Measurements from ENCODE around the gene TNNT1. TPM values are rescaled to one million over a fixed set of nuclear protein-coding genes. Genes with fewer than 3 reads are reported as not detected.
"Not testable (repeated sequence)": the region's sequence is repeated elsewhere in the genome, so short reads cannot be mapped to it uniquely, and the experiment has no call there.

TNNT1 gene
- total RNA-seq, 1 donor from 2014 or later = 5.5 TPM

DNA sequence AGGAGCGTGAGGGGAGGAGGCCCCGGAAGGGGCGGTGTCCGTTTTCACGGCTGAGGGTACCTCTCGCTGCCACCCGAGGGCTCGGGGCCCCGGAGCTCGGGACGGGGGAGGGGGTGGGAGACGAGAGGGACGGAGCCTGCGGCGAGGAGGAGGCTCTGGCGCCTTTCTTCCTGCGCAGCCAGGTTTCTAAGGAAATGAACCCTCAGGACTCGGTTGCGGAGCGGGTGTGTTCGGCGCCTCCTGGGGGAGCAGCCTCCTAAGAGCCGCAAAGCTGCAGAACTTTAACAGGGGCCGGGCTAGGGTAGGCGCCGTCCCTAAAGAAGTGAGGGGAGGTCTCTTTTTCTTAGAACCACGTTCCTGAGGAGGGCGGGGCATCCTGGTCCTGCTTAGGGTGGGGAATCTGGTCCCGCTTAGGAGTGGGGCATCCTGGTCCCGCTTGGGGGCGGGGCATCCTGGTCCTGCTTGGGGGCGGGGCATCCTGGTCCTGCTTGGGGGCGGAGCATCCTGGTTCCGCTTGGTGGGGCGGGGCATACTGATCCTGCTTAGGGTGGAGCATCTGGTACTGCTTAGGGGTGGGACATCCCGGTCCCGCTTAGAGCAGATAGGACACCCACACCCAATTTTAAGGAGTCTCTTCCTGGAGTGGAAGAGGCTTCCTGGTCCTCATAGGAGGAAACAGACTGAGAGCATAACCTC, 24.9 kb upstream of the TNNT1 start:
- H3K4me3 Mint-ChIP-seq (ENCODE audit: low read depth) = peak overlapping the region; percentile 62
- TF ChIP-seq, protein P1, sequence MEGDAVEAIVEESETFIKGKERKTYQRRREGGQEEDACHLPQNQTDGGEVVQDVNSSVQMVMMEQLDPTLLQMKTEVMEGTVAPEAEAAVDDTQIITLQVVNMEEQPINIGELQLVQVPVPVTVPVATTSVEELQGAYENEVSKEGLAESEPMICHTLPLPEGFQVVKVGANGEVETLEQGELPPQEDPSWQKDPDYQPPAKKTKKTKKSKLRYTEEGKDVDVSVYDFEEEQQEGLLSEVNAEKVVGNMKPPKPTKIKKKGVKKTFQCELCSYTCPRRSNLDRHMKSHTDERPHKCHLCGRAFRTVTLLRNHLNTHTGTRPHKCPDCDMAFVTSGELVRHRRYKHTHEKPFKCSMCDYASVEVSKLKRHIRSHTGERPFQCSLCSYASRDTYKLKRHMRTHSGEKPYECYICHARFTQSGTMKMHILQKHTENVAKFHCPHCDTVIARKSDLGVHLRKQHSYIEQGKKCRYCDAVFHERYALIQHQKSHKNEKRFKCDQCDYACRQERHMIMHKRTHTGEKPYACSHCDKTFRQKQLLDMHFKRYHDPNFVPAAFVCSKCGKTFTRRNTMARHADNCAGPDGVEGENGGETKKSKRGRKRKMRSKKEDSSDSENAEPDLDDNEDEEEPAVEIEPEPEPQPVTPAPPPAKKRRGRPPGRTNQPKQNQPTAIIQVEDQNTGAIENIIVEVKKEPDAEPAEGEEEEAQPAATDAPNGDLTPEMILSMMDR (IDR thresholded peaks at IDR 0.05; ENCODE audit: unreplicated experiment) = no peak
- peaks cover 3% of the 10 kb centered on the region for H3K4me1 Mint-ChIP-seq (ENCODE audit: low read depth)
- no peaks in the 10 kb centered on the region for H3K36me3 Mint-ChIP-seq (ENCODE audit: insufficient read depth)
- H3K27me3 Mint-ChIP-seq = peaks cover 94% of the 10 kb centered on the region
- H3K27ac Mint-ChIP-seq = no peak overlapping the region
- no peak for DNase-seq (ENCODE audit: low spot score, unreplicated experiment)
- no peaks in the 10 kb centered on the region for H3K9me3 Mint-ChIP-seq (ENCODE audit: low read depth)

DNA sequence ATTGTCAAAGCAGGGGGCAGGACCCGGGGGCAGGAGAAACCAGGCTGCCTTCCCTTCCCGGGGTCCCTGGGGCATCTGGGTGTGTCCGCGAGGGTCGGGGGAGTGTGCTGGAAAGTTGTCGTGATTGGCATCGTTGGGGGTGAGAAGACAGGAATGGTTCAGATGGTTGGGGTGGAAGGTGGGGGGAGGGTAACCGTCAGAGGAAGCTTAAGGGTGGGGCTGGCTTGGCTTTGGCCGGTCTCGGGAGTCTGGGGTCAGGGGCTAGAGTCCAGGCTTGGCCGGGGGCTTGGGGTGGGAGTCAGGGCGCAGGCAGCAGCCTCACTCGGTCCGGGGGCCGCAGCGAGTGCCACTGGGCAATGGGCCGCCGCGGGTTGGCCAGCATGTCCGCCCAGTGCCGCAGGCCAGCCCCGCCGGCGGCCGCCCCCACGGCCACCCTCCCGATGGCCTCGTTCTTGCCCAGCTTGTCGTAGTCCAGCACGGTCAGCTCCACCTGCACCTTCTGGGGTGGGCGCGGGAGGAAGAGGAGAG, 24.2 kb upstream of the TNNT1 start:
- TF ChIP-seq, protein P1 (IDR thresholded peaks at IDR 0.05; ENCODE audit: unreplicated experiment) = no peak
- peaks cover 3% of the 10 kb centered on the region for H3K4me1 Mint-ChIP-seq (ENCODE audit: low read depth)
- no peak overlapping the region for H3K27ac Mint-ChIP-seq
- no peaks in the 10 kb centered on the region for H3K9me3 Mint-ChIP-seq (ENCODE audit: low read depth)
- H3K36me3 Mint-ChIP-seq (ENCODE audit: insufficient read depth) = no peaks in the 10 kb centered on the region
- H3K4me3 Mint-ChIP-seq (ENCODE audit: low read depth) = peak overlapping the region; percentile 62
- no peak for DNase-seq (ENCODE audit: low spot score, unreplicated experiment)
- H3K27me3 Mint-ChIP-seq = peaks cover 90% of the 10 kb centered on the region

DNA sequence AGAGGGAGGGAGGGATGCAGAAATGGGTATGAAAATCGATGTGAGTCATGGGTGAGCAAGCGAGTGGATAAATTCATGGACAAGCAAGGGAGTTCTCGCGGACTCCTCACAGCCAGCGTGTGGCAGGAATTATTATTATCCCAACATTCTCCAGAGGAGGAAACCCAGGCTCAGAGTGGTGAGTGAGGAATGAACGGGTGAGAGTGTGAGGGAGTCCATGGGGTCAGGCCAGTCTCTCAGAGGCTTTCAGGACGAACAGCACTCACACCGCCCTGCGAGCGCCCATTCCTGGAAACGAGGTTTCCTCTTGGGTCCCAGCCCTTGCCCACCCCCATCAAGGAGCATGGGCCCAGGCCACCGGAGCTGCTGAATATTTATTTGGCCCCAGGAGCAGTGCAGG, 23.7 kb upstream of the TNNT1 start:
- no peaks in the 10 kb centered on the region for H3K9me3 Mint-ChIP-seq (ENCODE audit: low read depth)
- TF ChIP-seq, protein P1 (IDR thresholded peaks at IDR 0.05; ENCODE audit: unreplicated experiment) = no peak
- peak overlapping the region; percentile 21 for H3K4me3 Mint-ChIP-seq (ENCODE audit: low read depth)
- no peak for DNase-seq (ENCODE audit: low spot score, unreplicated experiment)
- H3K27me3 Mint-ChIP-seq = peaks cover 84% of the 10 kb centered on the region
- H3K27ac Mint-ChIP-seq = peak overlapping the region; percentile 34
- H3K36me3 Mint-ChIP-seq (ENCODE audit: insufficient read depth) = no peaks in the 10 kb centered on the region
- peaks cover 3% of the 10 kb centered on the region for H3K4me1 Mint-ChIP-seq (ENCODE audit: low read depth)

- Mint-ChIP-seq H3K27me3 (peaks cover 80% of the 10 kb centered on the region), H3K27ac (peak overlapping the region; percentile 34), H3K4me3 (ENCODE audit: low read depth) (peak overlapping the region; percentile 21)
- DNase-seq (ENCODE audit: low spot score, unreplicated experiment); H3K9me3 Mint-ChIP-seq (ENCODE audit: low read depth); H3K4me1 Mint-ChIP-seq (ENCODE audit: low read depth); H3K36me3 Mint-ChIP-seq (ENCODE audit: insufficient read depth): not testable (repeated sequence)
Observed at GRCh38 chr19:55172318-55172717, 23.3 kb upstream of the TNNT1 start.

- Mint-ChIP-seq H3K9me3 (ENCODE audit: low read depth) (no peaks in the 10 kb centered on the region), H3K27me3 (peaks cover 71% of the 10 kb centered on the region), H3K4me1 (ENCODE audit: low read depth) (peaks cover 5% of the 10 kb centered on the region), H3K27ac (no peak overlapping the region), H3K36me3 (ENCODE audit: insufficient read depth) (no peaks in the 10 kb centered on the region), H3K4me3 (ENCODE audit: low read depth) (no peak overlapping the region)
- TF ChIP-seq, protein P1 (IDR thresholded peaks at IDR 0.05; ENCODE audit: unreplicated experiment) = no peak
- no peak for DNase-seq (ENCODE audit: low spot score, unreplicated experiment)
Observed at GRCh38 chr19:55171440-55171839, 22.4 kb upstream of the TNNT1 start.

DNA sequence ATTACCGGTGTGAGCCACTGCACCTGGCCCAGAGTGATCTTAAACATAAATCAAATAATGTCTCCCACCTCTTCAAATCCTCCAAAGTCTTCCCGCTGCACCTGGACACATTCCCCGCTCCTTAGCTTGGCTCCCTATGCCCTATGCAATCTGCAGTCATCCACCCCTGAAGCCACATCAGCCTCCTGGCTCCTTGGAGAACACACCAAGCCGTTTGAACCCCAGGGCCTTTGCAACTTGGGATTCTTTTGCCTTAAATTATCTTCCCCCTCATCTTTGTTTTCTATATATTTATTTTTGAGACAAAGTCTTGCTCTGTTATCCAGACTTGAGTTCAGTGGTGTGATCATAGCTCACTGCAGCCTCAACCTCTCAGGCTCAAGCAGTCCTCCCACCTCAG, 20.1 kb upstream of the TNNT1 start:
- Mint-ChIP-seq H3K4me3 (ENCODE audit: low read depth) (no peak overlapping the region), H3K4me1 (ENCODE audit: low read depth) (peaks cover 6% of the 10 kb centered on the region), H3K27ac (no peak overlapping the region), H3K27me3 (peaks cover 50% of the 10 kb centered on the region), H3K9me3 (ENCODE audit: low read depth) (no peaks in the 10 kb centered on the region), H3K36me3 (ENCODE audit: insufficient read depth) (no peaks in the 10 kb centered on the region)
- TF ChIP-seq, protein P1 (IDR thresholded peaks at IDR 0.05; ENCODE audit: unreplicated experiment) = no peak
- no peak for DNase-seq (ENCODE audit: low spot score, unreplicated experiment)

Measured in progenitor cell of endocrine pancreas (in vitro differentiated cells).